HCT116 (cell line): ENCODE measurements around the gene GGA1. TPM values are rescaled to one million over a fixed set of nuclear protein-coding genes. Genes with fewer than 3 reads are reported as not detected.

ENCODE experiments used
- ATAC-seq: fragments of 200-7000 bp; cut with Tn5 transposase; 2 replicates; pipeline ENCODE4 v1.9.1; 2020; ENCODE audit warnings: mild to moderate bottlenecking, moderate library complexity
- BruUV-seq: library from RNA; stranded (reverse); fragments of 400-500 nt; replicated peaks from 2 replicates; lab custom pipeline; 2021; lab: Mats Ljungman, UMichigan
- CTCF ChIA-PET: fragments of 300-600 bp; sonication (Branson Sonifier 250); formaldehyde crosslinking; loops from one replicate; lab custom pipeline; 2021; ENCODE audit warnings: antibody characterized with exemption; lab: Charles Lee
- POLR2A ChIA-PET: fragments of 300-600, 350-600 bp; sonication (Branson Sonifier 250); formaldehyde crosslinking; loops from one replicate; lab custom pipeline; 2021; ENCODE audit warnings: antibody characterized with exemption; lab: Charles Lee
- RAD21 ChIA-PET, 2 experiments: fragments of 300-600 bp; sonication (Branson Sonifier 250); formaldehyde crosslinking; loops; one replicate each; lab custom pipeline; 2023; ENCODE audit warnings: low total read pairs in 2 of 2; ENCODE audit not compliant: uncharacterized antibody in 2 of 2, unreplicated experiment in 2 of 2, low non-redundant PET in 1 of 2; lab: Charles Lee
- DNase-seq: peaks from one replicate; pipeline ENCODE4 v3.0.0-alpha.2; 2010; ENCODE audit warnings: low read depth, low spot score
- H2AFZ ChIP-seq: fragments of 200-600 bp; shearing (Covaris generic), sonication (generic); 2 replicates; pipeline ENCODE4 v1.6.1; 2017; ENCODE audit warnings: low read depth, mixed run types, mixed read lengths, antibody characterized with exemption, low read length; ENCODE audit not compliant: poor library complexity, severe bottlenecking
- H3K27ac ChIP-seq: 2 replicates; pipeline ENCODE4 v1.5.1; 2012; ENCODE audit warnings: low read depth, low read length
- H3K27me3 ChIP-seq: fragments of 200-600 bp; sonication (generic); 2 replicates; pipeline ENCODE4 v1.6.1; 2016; ENCODE audit warnings: mixed run types, low read length, mixed read lengths; ENCODE audit not compliant: insufficient read depth
- H3K36me3 ChIP-seq, 2 experiments: fragments of 200-500 bp in 1 of 2; fragments of 200-600 bp in 1 of 2; sonication (Bioruptor generic) in 1 of 2; sonication (generic) in 1 of 2; 2 replicates each; pipeline versions ENCODE4 v1.5.1 to v1.6.1; 2014 to 2016; ENCODE audit warnings: low read length in 2 of 2, inconsistent platforms in 1 of 2, mixed read lengths in 1 of 2, mixed run types in 1 of 2; ENCODE audit not compliant: insufficient read depth in 2 of 2, control insufficient read depth in 1 of 2
- H3K4me1 ChIP-seq, 2 experiments: fragments of 200-600 bp in 1 of 2; sonication (generic) in 1 of 2; 2 replicates each; pipeline versions ENCODE4 v1.5.1 to v1.6.1; 2012 to 2017; ENCODE audit warnings: low read length in 2 of 2, inconsistent platforms in 1 of 2, mild to moderate bottlenecking in 1 of 2, mixed read lengths in 1 of 2, mixed run types in 1 of 2, moderate library complexity in 1 of 2; ENCODE audit not compliant: insufficient read depth in 2 of 2, control insufficient read depth in 1 of 2
- H3K4me2 ChIP-seq: fragments of 200-600 bp; sonication (generic); 2 replicates; pipeline ENCODE4 v1.6.1; 2017; ENCODE audit warnings: mixed run types, low read length, mixed read lengths
- H3K4me3 ChIP-seq, 2 experiments: fragments of 200-600 bp in 1 of 2; sonication (generic) in 1 of 2; replicated peaks in 1 of 2; 2 replicates each; pipeline ENCODE4 v1.5.1; 2011 to 2016; ENCODE audit warnings: low read length in 2 of 2, control low read depth in 1 of 2, low read depth in 1 of 2, mild to moderate bottlenecking in 1 of 2, mixed read lengths in 1 of 2, mixed run types in 1 of 2
- H3K79me2 ChIP-seq: fragments of 200-600 bp; sonication (generic); 2 replicates; pipeline ENCODE4 v1.6.1; 2017; ENCODE audit warnings: mild to moderate bottlenecking, mixed run types, low read length, moderate library complexity, mixed read lengths; ENCODE audit not compliant: insufficient read depth
- H3K9ac ChIP-seq: fragments of 200-600 bp; sonication (generic); 2 replicates; pipeline ENCODE4 v1.6.1; 2016; ENCODE audit warnings: low read length, mixed read lengths
- H3K9me2 ChIP-seq: fragments of 200-600 bp; sonication (generic), shearing (Covaris generic); 2 replicates; pipeline ENCODE4 v1.6.1; 2017; ENCODE audit warnings: mixed run types, mild to moderate bottlenecking, moderate library complexity; ENCODE audit not compliant: insufficient read depth
- H3K9me3 ChIP-seq, 2 experiments: fragments of 200-500 bp in 1 of 2; fragments of 200-600 bp in 1 of 2; sonication (Bioruptor generic) in 1 of 2; sonication (generic) in 1 of 2; 2 replicates each; pipeline ENCODE4 v1.6.1; 2014 to 2017; ENCODE audit warnings: low read length in 2 of 2, mixed read lengths in 2 of 2, inconsistent platforms in 1 of 2, low read depth in 1 of 2, mild to moderate bottlenecking in 1 of 2, mixed run types in 1 of 2, moderate library complexity in 1 of 2; ENCODE audit not compliant: control insufficient read depth in 1 of 2, insufficient read depth in 1 of 2
- H4K20me1 ChIP-seq: fragments of 200-600 bp; sonication (generic), shearing (Covaris generic); 2 replicates; pipeline ENCODE4 v1.6.1; 2017; ENCODE audit warnings: mixed run types, mild to moderate bottlenecking, moderate library complexity; ENCODE audit not compliant: insufficient read depth
- EGR1 ChIP-seq: IDR thresholded peaks from 2 replicates; pipeline ENCODE4 v1.6.1; 2012; ENCODE audit warnings: low read depth
- ELF1 ChIP-seq: IDR thresholded peaks from 2 replicates; pipeline ENCODE4 v1.6.1; 2012; ENCODE audit warnings: low read depth, borderline replicate concordance
- EZH2 ChIP-seq: fragments of 200-600 bp; sonication (generic); IDR thresholded peaks from 2 replicates; pipeline ENCODE4 v1.6.1; 2017; ENCODE audit warnings: antibody characterized with exemption, mixed run types
- FOSL1 ChIP-seq: IDR thresholded peaks from 2 replicates; pipeline ENCODE4 v1.6.1; 2012; ENCODE audit warnings: low read depth
- POLR2A ChIP-seq: IDR thresholded peaks from 2 replicates; pipeline ENCODE4 v1.7.0; 2011; ENCODE audit warnings: borderline replicate concordance; ENCODE audit not compliant: insufficient read depth, insufficient read length; ENCODE audit errors: extremely low read depth
- POLR2AphosphoS5 ChIP-seq: IDR thresholded peaks from 2 replicates; pipeline ENCODE4 v1.6.1; 2011; ENCODE audit warnings: mild to moderate bottlenecking, low read depth, low read length, moderate library complexity
- REST ChIP-seq: IDR thresholded peaks from 2 replicates; pipeline ENCODE4 v1.6.1; 2012; ENCODE audit warnings: low read depth
- SP1 ChIP-seq: IDR thresholded peaks from 2 replicates; pipeline ENCODE4 v1.6.1; 2012; ENCODE audit warnings: low read depth
- YY1 ChIP-seq: IDR thresholded peaks from 2 replicates; pipeline ENCODE4 v1.6.1; 2011; ENCODE audit warnings: low read length, low read depth, moderate library complexity, mild to moderate bottlenecking; ENCODE audit not compliant: insufficient replicate concordance; ENCODE audit errors: extremely low read depth
- ZFX ChIP-seq: fragments of 450-650 bp; IDR thresholded peaks from 2 replicates; pipeline ENCODE4 v1.6.1; 2017
- ZNF274 ChIP-seq: fragments of 200-500 bp; sonication (Bioruptor generic); IDR thresholded peaks from 2 replicates; pipeline ENCODE4 v1.6.1; 2014; ENCODE audit warnings: mild to moderate bottlenecking, low read depth, low read length, inconsistent platforms
- intact Hi-C: fragments of 100-400 bp; cut with micrococcal nuclease; formaldehyde crosslinking; loops from 2 replicates; pipeline ENCODE4 v1.10.0; 2022
- total RNA-seq: library from RNA; stranded (reverse); gene quantifications from one replicate; pipeline ENCODE4 v1.2.1, GENCODE V29; 2021; ENCODE audit not compliant: unreplicated experiment

Gene GGA1
- total RNA-seq, 1 experiment from 2014 or later: 89.8 TPM

DNA sequence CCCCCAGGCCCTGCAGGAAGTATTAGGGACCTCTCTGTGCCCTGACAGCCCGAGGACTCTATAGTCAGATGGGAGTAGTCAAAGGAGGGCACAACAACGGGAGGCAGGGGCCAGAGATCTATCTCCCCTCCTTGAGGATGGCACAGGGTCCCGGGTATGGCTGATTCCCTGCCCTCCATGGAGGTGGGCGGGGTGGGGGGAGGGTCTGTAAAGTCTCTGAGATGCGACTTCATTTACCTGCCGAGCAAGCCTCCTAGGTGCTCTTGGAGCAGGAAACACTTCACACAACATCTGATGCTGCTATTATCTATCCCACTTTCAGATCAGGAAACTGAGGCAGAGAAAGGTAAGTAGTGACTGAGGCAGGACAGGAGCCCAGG, 49.1 kb upstream of the GGA1 start:
- Histone ChIP-seq H3K4me2 (peak overlapping the region; percentile 93), H3K9ac (peak overlapping the region; percentile 95), H4K20me1 (no peaks in the 10 kb centered on the region), H3K27ac (peak overlapping the region; percentile 99), H3K4me3 (peak overlapping the region; percentile 82 to 90), H3K9me2 (no peaks in the 10 kb centered on the region), H3K79me2 (peaks cover 42% of the 10 kb centered on the region), H3K27me3 (no peaks in the 10 kb centered on the region), H3K4me1 (peaks cover 39 to 57% of the 10 kb centered on the region in 2 experiments), H2AFZ (no peak overlapping the region), H3K36me3 (peaks cover 0 to 18% of the 10 kb centered on the region in 2 experiments; a peak in 1 of 4 replicates), H3K9me3 (no peaks in the 10 kb centered on the region)
- DNase-seq: no peak
- no peak for TF ChIP-seq FOSL1
- no peak for TF ChIP-seq EGR1
- no peak for TF ChIP-seq POLR2AphosphoS5
- no peak for TF ChIP-seq ELF1
- no peak for TF ChIP-seq EZH2
- TF ChIP-seq ZFX: no peak
- no peak for TF ChIP-seq SP1
- ChIA-PET CTCF (interaction anchor here (0.7 to 1.4 kb wide), 4 partner anchors 10 to 33 kb away, joined by 3 to 5 read pairs (median 4); no protein-coding TSS in a partner anchor), RAD21 (interaction anchor here in 1 of 2 experiments (0.6 kb wide), 1 partner anchor 10 kb away, joined by 9 read pairs; no protein-coding TSS in a partner anchor), POLR2A (interaction anchor here (0.6 to 0.9 kb wide), 2 partner anchors 43 to 158 kb away, joined by 3 to 6 read pairs; no protein-coding TSS in a partner anchor)
- ATAC-seq: no peak
- intact Hi-C loops: no loop called here
- no TSS peak for BruUV-seq

- Histone ChIP-seq H3K9ac (peak within 1 kb of the TSS; percentile 95), H3K79me2 (peaks cover 47% of the 10 kb centered on the region), H2AFZ (no peak within 1 kb of the TSS), H3K27me3 (no peaks in the 10 kb centered on the region), H3K9me2 (no peaks in the 10 kb centered on the region), H3K4me2 (peak within 1 kb of the TSS; percentile 93), H3K9me3 (no peaks in the 10 kb centered on the region), H3K4me3 (peak within 1 kb of the TSS; percentile 82 to 90), H3K4me1 (peaks cover 42 to 62% of the 10 kb centered on the region in 2 experiments)
- BruUV-seq: TSS peak; percentile 60
- ChIA-PET CTCF (interaction anchor here (0.8 to 1.2 kb wide), 2 partner anchors 14 to 17 kb away, joined by 3 to 5 read pairs; no protein-coding TSS in a partner anchor), RAD21 (interaction anchor here in 1 of 2 experiments (0.6 kb wide), 1 partner anchor 11 kb away, joined by 9 read pairs; no protein-coding TSS in a partner anchor)
- intact Hi-C loops: no loop called here
- no peak for DNase-seq
- peak; percentile 91 for TF ChIP-seq POLR2AphosphoS5
- peak; percentile 91 for TF ChIP-seq POLR2A
- TF ChIP-seq REST: no peak
- peak; percentile 95 for TF ChIP-seq ZFX
- peak; percentile 17 for TF ChIP-seq YY1
- TF ChIP-seq ZNF274: no peak
- TF ChIP-seq, all 23 proteins: peak for 4
- peaks cover 0 to 18% of the 10 kb centered on the region in 2 experiments; a peak in 1 of 4 replicates for H3K36me3 ChIP-seq
- peak within 1 kb of the TSS; percentile 99 for H3K27ac ChIP-seq
- peak; percentile 61 for ATAC-seq
- POLR2A ChIA-PET: interaction anchor here (0.6 to 0.9 kb wide), 3 partner anchors 13 to 159 kb away, joined by 3 to 6 read pairs (median 3); no protein-coding TSS in a partner anchor
- H4K20me1 ChIP-seq: no peaks in the 10 kb centered on the region
Measured at GRCh38 chr22:37559901-37560607, 48.6 kb upstream of the GGA1 start, which contains the start of gene CDC42EP1. Gene CDC42EP1 (plus strand): TSS chr22:37560480. CDS start chr22:37566350, 5,870 bp downstream.
